Smooth muscle cell (in vitro differentiated cells): ENCODE results near the gene CA12. TPM values are rescaled to one million over a fixed set of nuclear protein-coding genes. Genes with fewer than 3 reads are reported as not detected.

Source experiments
- DNase-seq: peaks from one replicate; lab custom pipeline; 2025; ENCODE audit not compliant: unreplicated experiment; lab: John Stamatoyannopoulos, UW
- H2AFZ ChIP-seq: fragments of 200-600 bp; sonication (generic); 2 replicates; pipeline ENCODE4 v1.6.0; 2016; ENCODE audit warnings: antibody characterized with exemption, low read depth, mild to moderate bottlenecking
- H3F3A ChIP-seq: fragments of 200-600 bp; sonication (generic); 2 replicates; pipeline ENCODE4 v1.6.0; 2017; ENCODE audit warnings: antibody characterized with exemption, low read depth
- H3K27ac ChIP-seq: fragments of 200-600 bp; sonication (generic); 2 replicates; pipeline ENCODE4 v1.5.1; 2016; ENCODE audit warnings: low read depth, mild to moderate bottlenecking
- H3K27me3 ChIP-seq: fragments of 200-600 bp; sonication (generic); 2 replicates; pipeline ENCODE4 v1.6.1; 2016; ENCODE audit warnings: low read depth, mild to moderate bottlenecking
- H3K36me3 ChIP-seq: fragments of 200-600 bp; sonication (generic); 2 replicates; pipeline ENCODE4 v1.5.1; 2016; ENCODE audit warnings: low read depth
- H3K4me1 ChIP-seq: fragments of 200-600 bp; sonication (generic); 2 replicates; pipeline ENCODE4 v1.5.1; 2016; ENCODE audit warnings: low read depth
- H3K4me2 ChIP-seq: fragments of 200-600 bp; sonication (generic); 2 replicates; pipeline ENCODE4 v1.6.0; 2016; ENCODE audit warnings: mild to moderate bottlenecking
- H3K4me3 ChIP-seq: fragments of 200-600 bp; sonication (generic); 2 replicates; pipeline ENCODE4 v1.5.1; 2016; ENCODE audit warnings: mild to moderate bottlenecking
- H3K79me2 ChIP-seq: fragments of 200-600 bp; sonication (generic); 2 replicates; pipeline ENCODE4 v1.6.0; 2016; ENCODE audit warnings: low read depth, mild to moderate bottlenecking
- H3K9ac ChIP-seq: fragments of 200-600 bp; sonication (generic); 2 replicates; pipeline ENCODE4 v1.6.0; 2016; ENCODE audit warnings: low read depth
- H3K9me3 ChIP-seq: fragments of 200-600 bp; sonication (generic); replicated peaks from 2 replicates; pipeline ENCODE4 v1.5.1; 2016; ENCODE audit warnings: low read depth
- H4K20me1 ChIP-seq: fragments of 200-600 bp; sonication (generic); 2 replicates; pipeline ENCODE4 v1.6.0; 2016; ENCODE audit warnings: low read depth
- WGBS: methylation state at CpG from one replicate; pipeline ENCODE4 v1.1.7; 2016; ENCODE audit warnings: low lambda C conversion rate; 5-methylcytosine and 5-hydroxymethylcytosine counted together
- polyA plus RNA-seq: library from polyadenylated mRNA; unstranded; fragments of >200 nt; fragmentation: Nextera tagmentation; extraction: Ambion mirVana; gene quantifications from 2 replicates; pipeline ENCODE4 v1.2.1, GENCODE V29; 2016
- total RNA-seq: library from RNA; depleted of rRNA; stranded (reverse); fragments of >200 nt; gene quantifications from 2 replicates; pipeline ENCODE4 v1.2.3, GENCODE V29; 2014
- TF ChIP-seq, protein P1 (sequence below): fragments of 200-600 bp; sonication (generic); IDR thresholded peaks from 2 replicates; pipeline ENCODE4 v1.5.1; 2017; ENCODE audit warnings: borderline replicate concordance, mild to moderate bottlenecking, antibody characterized with exemption; ENCODE audit not compliant: insufficient read depth, poor library complexity, severe bottlenecking

CA12 gene
- total and polyA plus RNA-seq, 2 experiments from 2014 or later: 13.5 to 14.0 TPM

DNA sequence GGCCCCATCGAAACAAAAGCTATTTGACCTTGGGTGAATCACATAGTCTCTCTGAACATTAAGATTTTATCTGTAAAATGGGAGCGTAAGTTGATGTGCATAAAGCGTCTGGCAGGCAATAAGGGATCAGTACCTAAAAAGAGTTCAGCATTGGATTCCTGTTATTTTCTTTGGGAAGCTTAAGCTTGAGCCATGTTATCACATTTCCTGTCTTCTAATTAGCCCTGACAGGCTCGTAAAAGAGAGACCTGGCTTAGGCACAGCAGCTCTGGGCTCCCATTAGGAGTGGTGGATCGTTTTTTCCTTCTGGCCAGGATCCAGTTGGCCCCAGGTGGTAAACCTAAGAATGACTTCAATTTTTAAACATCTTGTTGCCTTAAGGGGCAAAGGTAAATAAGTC lies 26.0 kb upstream of the CA12 start:
- WGBS: 9% methylated on average over 5 of the region's 5 CpGs

DNA sequence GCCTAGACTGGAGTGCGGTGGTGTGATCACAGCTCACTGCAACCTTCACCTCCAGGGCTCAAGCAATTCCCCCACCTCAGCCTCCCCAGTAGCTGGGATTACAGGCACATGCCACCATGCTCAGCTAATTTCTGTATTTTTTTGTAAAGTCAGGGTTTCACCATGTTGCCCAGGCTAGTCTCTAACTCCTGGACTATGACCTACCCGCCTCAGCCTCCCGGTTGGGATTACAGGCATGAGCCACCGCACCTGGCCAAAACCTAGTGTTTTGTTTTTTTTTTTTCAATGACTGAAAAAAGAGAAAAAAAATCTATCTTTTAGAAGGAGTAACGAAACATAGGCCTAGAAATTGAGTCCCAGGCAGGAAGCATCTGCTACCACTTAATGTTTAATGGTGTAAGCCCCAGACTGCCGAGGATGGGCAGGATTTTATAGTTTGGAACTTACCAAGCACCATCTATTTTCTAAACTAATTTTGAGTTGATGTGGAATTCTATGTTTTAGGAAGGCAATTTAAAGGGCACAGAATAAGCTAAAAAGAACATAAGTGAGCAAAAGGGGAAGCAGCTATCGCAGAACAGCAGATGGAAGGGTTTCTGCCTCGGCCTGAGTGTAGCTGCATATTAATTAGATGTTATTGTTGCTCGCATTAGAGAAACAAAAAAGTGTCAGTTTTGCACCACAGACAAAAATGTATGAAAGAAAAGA lies 24.2 kb upstream of the CA12 start:
- no peak overlapping the region for H2AFZ ChIP-seq

More for the DNA sequence above, 26.0 kb upstream of the CA12 start:
- H3K4me3 ChIP-seq: no peak overlapping the region
- H3K79me2 ChIP-seq: no peaks in the 10 kb centered on the region
- H3K4me1 ChIP-seq: no peaks in the 10 kb centered on the region
- no peak for DNase-seq
- H3K36me3 ChIP-seq: no peaks in the 10 kb centered on the region
- H3K9me3 ChIP-seq: no peaks in the 10 kb centered on the region
- H3K27ac ChIP-seq: no peak overlapping the region
- no peak overlapping the region for H2AFZ ChIP-seq
- no peaks in the 10 kb centered on the region for H4K20me1 ChIP-seq
- H3K4me2 ChIP-seq: no peak overlapping the region
- peaks cover 5% of the 10 kb centered on the region for H3F3A ChIP-seq
- TF ChIP-seq, protein P1, sequence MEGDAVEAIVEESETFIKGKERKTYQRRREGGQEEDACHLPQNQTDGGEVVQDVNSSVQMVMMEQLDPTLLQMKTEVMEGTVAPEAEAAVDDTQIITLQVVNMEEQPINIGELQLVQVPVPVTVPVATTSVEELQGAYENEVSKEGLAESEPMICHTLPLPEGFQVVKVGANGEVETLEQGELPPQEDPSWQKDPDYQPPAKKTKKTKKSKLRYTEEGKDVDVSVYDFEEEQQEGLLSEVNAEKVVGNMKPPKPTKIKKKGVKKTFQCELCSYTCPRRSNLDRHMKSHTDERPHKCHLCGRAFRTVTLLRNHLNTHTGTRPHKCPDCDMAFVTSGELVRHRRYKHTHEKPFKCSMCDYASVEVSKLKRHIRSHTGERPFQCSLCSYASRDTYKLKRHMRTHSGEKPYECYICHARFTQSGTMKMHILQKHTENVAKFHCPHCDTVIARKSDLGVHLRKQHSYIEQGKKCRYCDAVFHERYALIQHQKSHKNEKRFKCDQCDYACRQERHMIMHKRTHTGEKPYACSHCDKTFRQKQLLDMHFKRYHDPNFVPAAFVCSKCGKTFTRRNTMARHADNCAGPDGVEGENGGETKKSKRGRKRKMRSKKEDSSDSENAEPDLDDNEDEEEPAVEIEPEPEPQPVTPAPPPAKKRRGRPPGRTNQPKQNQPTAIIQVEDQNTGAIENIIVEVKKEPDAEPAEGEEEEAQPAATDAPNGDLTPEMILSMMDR: no peak
- H3K27me3 ChIP-seq: no peaks in the 10 kb centered on the region
- H3K9ac ChIP-seq: no peak overlapping the region

DNA sequence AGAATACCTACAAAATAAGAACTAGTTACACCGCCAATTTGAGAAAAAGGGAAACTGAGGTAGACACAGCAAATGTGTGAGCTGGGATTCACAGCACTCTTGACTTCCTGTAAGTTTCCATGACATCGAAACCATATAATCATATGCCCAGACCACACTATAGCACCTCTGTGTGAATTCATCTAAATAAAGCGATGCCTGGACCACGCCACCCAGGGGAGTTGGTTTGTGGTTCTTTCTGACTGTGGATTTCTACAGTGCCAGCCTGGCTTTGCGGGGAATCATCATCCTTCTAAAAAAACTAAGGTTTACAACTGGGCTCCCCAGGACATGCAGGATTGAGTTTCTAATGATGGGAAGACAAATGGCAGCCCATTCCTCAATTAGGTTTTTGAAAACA lies 23.5 kb upstream of the CA12 start:
- 97% methylated on average over 5 of the region's 5 CpGs for WGBS
- no peaks in the 10 kb centered on the region for H3K4me1 ChIP-seq
- H3K4me3 ChIP-seq: no peak overlapping the region
- no peaks in the 10 kb centered on the region for H4K20me1 ChIP-seq
- H3F3A ChIP-seq: peaks cover 5% of the 10 kb centered on the region
- no peak overlapping the region for H3K9ac ChIP-seq
- H2AFZ ChIP-seq: peak overlapping the region; percentile 76
- no peaks in the 10 kb centered on the region for H3K27me3 ChIP-seq
- no peaks in the 10 kb centered on the region for H3K9me3 ChIP-seq
- TF ChIP-seq, protein P1: no peak
- DNase-seq: no peak
- no peak overlapping the region for H3K4me2 ChIP-seq
- no peaks in the 10 kb centered on the region for H3K36me3 ChIP-seq
- no peaks in the 10 kb centered on the region for H3K79me2 ChIP-seq
- no peak overlapping the region for H3K27ac ChIP-seq

More for the DNA sequence above, 24.2 kb upstream of the CA12 start:
- H3K9me3 ChIP-seq: no peaks in the 10 kb centered on the region
- TF ChIP-seq, protein P1: no peak
- no peak overlapping the region for H3K4me3 ChIP-seq
- peaks cover 5% of the 10 kb centered on the region for H3F3A ChIP-seq
- no peak overlapping the region for H3K27ac ChIP-seq
- 87% methylated on average over 9 of the region's 9 CpGs for WGBS
- H3K4me1 ChIP-seq: no peaks in the 10 kb centered on the region
- no peaks in the 10 kb centered on the region for H3K27me3 ChIP-seq
- H3K9ac ChIP-seq: no peak overlapping the region
- H3K4me2 ChIP-seq: no peak overlapping the region
- no peaks in the 10 kb centered on the region for H3K79me2 ChIP-seq
- H3K36me3 ChIP-seq: no peaks in the 10 kb centered on the region
- DNase-seq: no peak
- no peaks in the 10 kb centered on the region for H4K20me1 ChIP-seq
